ENCODE results near the gene MICALL2.

Gene MICALL2

DNA sequence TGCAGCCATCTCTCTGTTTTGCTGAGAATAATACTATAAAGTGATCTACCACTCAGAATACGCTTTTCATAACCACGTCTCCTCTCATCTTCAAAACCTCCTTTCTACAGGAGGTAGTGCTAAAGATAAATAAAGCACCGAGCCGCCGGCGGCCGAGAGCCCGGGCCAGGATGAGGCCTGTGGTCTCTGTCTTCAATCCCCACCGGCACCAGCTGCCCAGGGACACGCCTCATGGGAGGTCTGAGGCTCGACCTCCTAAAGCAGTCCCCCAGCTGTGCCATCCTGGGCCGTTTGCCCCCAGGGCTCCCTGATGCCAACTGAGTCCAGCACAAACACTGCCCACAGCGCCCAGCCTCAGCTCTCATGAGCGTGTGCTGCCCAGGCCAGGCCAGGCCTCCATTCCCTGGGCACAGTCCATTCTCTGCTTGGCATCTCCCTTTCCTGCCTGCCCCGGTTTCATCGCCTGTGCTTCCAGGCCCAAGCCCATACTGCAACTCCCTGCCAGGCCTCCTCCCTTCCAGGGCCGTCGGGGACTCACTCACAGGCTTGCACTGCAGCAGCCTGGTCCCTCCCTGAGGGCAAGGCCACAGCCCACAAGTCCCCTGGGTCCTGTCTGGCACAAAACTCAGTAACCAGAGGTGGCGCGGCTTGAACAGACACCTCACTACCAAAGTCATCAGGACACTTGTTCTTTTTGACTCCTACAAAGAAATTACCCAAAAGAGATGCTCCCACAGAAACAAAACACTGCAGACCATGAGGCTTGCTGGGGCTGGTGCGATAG, 42.4 kb upstream of the MICALL2 start:
- TF ChIP-seq ZNF214 (tag by site-specific recombination; IDR thresholded peaks at IDR 0.05; ENCODE audit: borderline replicate concordance), result no peak
- no peak for TF ChIP-seq ZNF626 (tag by site-specific recombination; IDR thresholded peaks at IDR 0.05)
- TF ChIP-seq GLIS2 (tag by site-specific recombination; IDR thresholded peaks at IDR 0.05), result no peak
- no peak for TF ChIP-seq ZNF157 (tag by site-specific recombination; IDR thresholded peaks at IDR 0.05)
- ChIA-PET POLR2A (no interaction called here), CTCF (no interaction called here)
- Histone ChIP-seq H3K4me3 (ENCODE audit: low read depth, low read length) (no peak overlapping the region), H3K4me1 (ENCODE audit: control insufficient read depth, insufficient read depth, low read length) (no peaks in the 10 kb centered on the region), H3K36me3 (ENCODE audit: control insufficient read depth in 2 of 2, insufficient read depth in 1 of 2, low read length in 2 of 2) (peaks cover 6 to 51% of the 10 kb centered on the region in 2 experiments; a peak in 2 of 3 replicates), H3K9me3 (ENCODE audit: control insufficient read depth, insufficient read depth, low read depth, low read length) (no peaks in the 10 kb centered on the region), H3K27ac (ENCODE audit: extremely low read depth, low read depth, low read length) (no peak overlapping the region)

- TF ChIP-seq ZNF133 (tag by site-specific recombination; IDR thresholded peaks at IDR 0.05) (no peak), ZNF169 (tag by site-specific recombination; IDR thresholded peaks at IDR 0.05) (no peak), ZNF623 (tag by site-specific recombination; IDR thresholded peaks at IDR 0.05) (no peak), ZNF23 (tag by site-specific recombination; IDR thresholded peaks at IDR 0.05; ENCODE audit: borderline replicate concordance) (no peak), ZNF677 (tag by site-specific recombination; IDR thresholded peaks at IDR 0.05) (no peak), ZNF311 (tag by site-specific recombination; IDR thresholded peaks at IDR 0.05; ENCODE audit: borderline replicate concordance) (no peak), AEBP2 (tag by site-specific recombination; IDR thresholded peaks at IDR 0.05; ENCODE audit: borderline replicate concordance) (no peak), ZNF366 (tag by site-specific recombination; conservative IDR thresholded peaks at IDR 0.05) (no peak)
- H3K4me1 ChIP-seq (ENCODE audit: control insufficient read depth, insufficient read depth, low read length), result no peaks in the 10 kb centered on the region
- no peak overlapping the region for H3K27ac ChIP-seq (ENCODE audit: extremely low read depth, low read depth, low read length)
- peaks cover 6 to 63% of the 10 kb centered on the region in 2 experiments; a peak in 2 of 3 replicates for H3K36me3 ChIP-seq (ENCODE audit: control insufficient read depth in 2 of 2, insufficient read depth in 1 of 2, low read length in 2 of 2)
- ChIA-PET POLR2A (no interaction called here), CTCF (interaction anchor here (0.6 kb wide), 1 partner anchor 310 kb away, joined by 3 read pairs; no protein-coding TSS in a partner anchor)
- H3K9me3 ChIP-seq (ENCODE audit: control insufficient read depth, insufficient read depth, low read depth, low read length), result no peaks in the 10 kb centered on the region
- H3K4me3 ChIP-seq (ENCODE audit: low read depth, low read length), result no peak overlapping the region
Measured at GRCh38 chr7:1500064-1500807, 41.0 kb upstream of the MICALL2 start.

GRCh38 chr7:1499367-1500029, 40.2 kb upstream of the MICALL2 start:
- Histone ChIP-seq H3K4me3 (ENCODE audit: low read depth, low read length) (no peak overlapping the region), H3K36me3 (ENCODE audit: control insufficient read depth in 2 of 2, insufficient read depth in 1 of 2, low read length in 2 of 2) (peaks cover 6 to 64% of the 10 kb centered on the region in 2 experiments; a peak in 2 of 3 replicates), H3K9me3 (ENCODE audit: control insufficient read depth, insufficient read depth, low read depth, low read length) (no peaks in the 10 kb centered on the region), H3K4me1 (ENCODE audit: control insufficient read depth, insufficient read depth, low read length) (no peaks in the 10 kb centered on the region), H3K27ac (ENCODE audit: extremely low read depth, low read depth, low read length) (no peak overlapping the region)
- ChIA-PET CTCF (no interaction called here), POLR2A (no interaction called here)
- TF ChIP-seq ZNF843 (tag by site-specific recombination; IDR thresholded peaks at IDR 0.05) (no peak), ZNF394 (tag by site-specific recombination; IDR thresholded peaks at IDR 0.05; ENCODE audit: borderline replicate concordance) (no peak), ZNF221 (tag by site-specific recombination; IDR thresholded peaks at IDR 0.05; ENCODE audit: borderline replicate concordance) (no peak), ZSCAN23 (tag by site-specific recombination; IDR thresholded peaks at IDR 0.05) (no peak), ZNF585B (tag by site-specific recombination; IDR thresholded peaks at IDR 0.05) (no peak)

Data from HEK293 (cell line).